Osteocyte (in vitro differentiated cells): ENCODE measurements around the gene WDR70. TPM values are rescaled to one million over a fixed set of nuclear protein-coding genes. Genes with fewer than 3 reads are reported as not detected.
A peak's percentile ranks its signal among the peaks of the same experiment; 100 is the strongest.

Experiments
- DNase-seq: peaks from one replicate; pipeline ENCODE4 v3.0.0; 2021; ENCODE audit warnings: mixed read lengths; ENCODE audit not compliant: unreplicated experiment; ENCODE audit errors: extremely low spot score
- H3K27ac Mint-ChIP-seq: one replicate; pipeline ENCODE4 v1.8.0; 2021; ENCODE audit warnings: mild to moderate bottlenecking, mixed read lengths; ENCODE audit not compliant: unreplicated experiment
- H3K27me3 Mint-ChIP-seq: one replicate; pipeline ENCODE4 v1.8.0; 2021; ENCODE audit warnings: mixed read lengths; ENCODE audit not compliant: unreplicated experiment
- H3K36me3 Mint-ChIP-seq: one replicate; pipeline ENCODE4 v1.8.0; 2021; ENCODE audit warnings: mixed read lengths; ENCODE audit not compliant: unreplicated experiment
- H3K4me1 Mint-ChIP-seq: one replicate; pipeline ENCODE4 v1.8.0; 2021; ENCODE audit warnings: mixed read lengths; ENCODE audit not compliant: unreplicated experiment
- H3K4me3 Mint-ChIP-seq: one replicate; pipeline ENCODE4 v1.8.0; 2021; ENCODE audit warnings: mild to moderate bottlenecking, moderate library complexity, mixed read lengths; ENCODE audit not compliant: unreplicated experiment
- H3K9me3 Mint-ChIP-seq: one replicate; pipeline ENCODE4 v1.8.0; 2021; ENCODE audit warnings: mixed read lengths; ENCODE audit not compliant: unreplicated experiment
- total RNA-seq: library from RNA; stranded (reverse); gene quantifications from 2 replicates; pipeline ENCODE4 v1.2.1, GENCODE V29; 2021
- TF ChIP-seq, protein P1 (sequence below): fragments of 200-600 bp; sonication (generic); IDR thresholded peaks from 2 replicates; pipeline ENCODE4 v1.5.0; 2021; ENCODE audit warnings: antibody characterized with exemption, mild to moderate bottlenecking, moderate library complexity

Gene WDR70
- total RNA-seq, 1 donor from 2014 or later: 35.4 TPM

DNA sequence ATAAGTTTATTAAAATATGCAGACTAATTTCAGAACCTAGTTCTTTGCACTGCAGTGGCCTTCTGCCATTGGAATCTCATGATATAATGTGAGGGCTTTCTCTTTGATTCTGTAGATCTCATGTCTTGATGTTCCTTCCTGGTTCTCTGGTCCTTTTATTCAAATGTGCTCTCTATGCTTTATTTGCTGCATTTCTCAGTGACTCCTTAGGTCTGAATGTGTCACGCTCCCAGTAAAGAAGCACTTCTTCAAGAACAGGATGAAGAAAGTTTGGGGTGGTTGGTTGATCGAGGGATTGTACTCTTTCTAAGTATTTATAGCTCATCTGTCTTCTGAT lies 338.1 kb downstream of the WDR70 start:
- Mint-ChIP-seq H3K36me3 (peaks cover 7% of the 10 kb centered on the region), H3K27ac (peak overlapping the region; percentile 8), H3K9me3 (no peaks in the 10 kb centered on the region), H3K27me3 (no peaks in the 10 kb centered on the region), H3K4me3 (no peak overlapping the region), H3K4me1 (peaks cover 21% of the 10 kb centered on the region)
- DNase-seq: no peak
- TF ChIP-seq, protein P1, sequence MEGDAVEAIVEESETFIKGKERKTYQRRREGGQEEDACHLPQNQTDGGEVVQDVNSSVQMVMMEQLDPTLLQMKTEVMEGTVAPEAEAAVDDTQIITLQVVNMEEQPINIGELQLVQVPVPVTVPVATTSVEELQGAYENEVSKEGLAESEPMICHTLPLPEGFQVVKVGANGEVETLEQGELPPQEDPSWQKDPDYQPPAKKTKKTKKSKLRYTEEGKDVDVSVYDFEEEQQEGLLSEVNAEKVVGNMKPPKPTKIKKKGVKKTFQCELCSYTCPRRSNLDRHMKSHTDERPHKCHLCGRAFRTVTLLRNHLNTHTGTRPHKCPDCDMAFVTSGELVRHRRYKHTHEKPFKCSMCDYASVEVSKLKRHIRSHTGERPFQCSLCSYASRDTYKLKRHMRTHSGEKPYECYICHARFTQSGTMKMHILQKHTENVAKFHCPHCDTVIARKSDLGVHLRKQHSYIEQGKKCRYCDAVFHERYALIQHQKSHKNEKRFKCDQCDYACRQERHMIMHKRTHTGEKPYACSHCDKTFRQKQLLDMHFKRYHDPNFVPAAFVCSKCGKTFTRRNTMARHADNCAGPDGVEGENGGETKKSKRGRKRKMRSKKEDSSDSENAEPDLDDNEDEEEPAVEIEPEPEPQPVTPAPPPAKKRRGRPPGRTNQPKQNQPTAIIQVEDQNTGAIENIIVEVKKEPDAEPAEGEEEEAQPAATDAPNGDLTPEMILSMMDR: no peak

DNA sequence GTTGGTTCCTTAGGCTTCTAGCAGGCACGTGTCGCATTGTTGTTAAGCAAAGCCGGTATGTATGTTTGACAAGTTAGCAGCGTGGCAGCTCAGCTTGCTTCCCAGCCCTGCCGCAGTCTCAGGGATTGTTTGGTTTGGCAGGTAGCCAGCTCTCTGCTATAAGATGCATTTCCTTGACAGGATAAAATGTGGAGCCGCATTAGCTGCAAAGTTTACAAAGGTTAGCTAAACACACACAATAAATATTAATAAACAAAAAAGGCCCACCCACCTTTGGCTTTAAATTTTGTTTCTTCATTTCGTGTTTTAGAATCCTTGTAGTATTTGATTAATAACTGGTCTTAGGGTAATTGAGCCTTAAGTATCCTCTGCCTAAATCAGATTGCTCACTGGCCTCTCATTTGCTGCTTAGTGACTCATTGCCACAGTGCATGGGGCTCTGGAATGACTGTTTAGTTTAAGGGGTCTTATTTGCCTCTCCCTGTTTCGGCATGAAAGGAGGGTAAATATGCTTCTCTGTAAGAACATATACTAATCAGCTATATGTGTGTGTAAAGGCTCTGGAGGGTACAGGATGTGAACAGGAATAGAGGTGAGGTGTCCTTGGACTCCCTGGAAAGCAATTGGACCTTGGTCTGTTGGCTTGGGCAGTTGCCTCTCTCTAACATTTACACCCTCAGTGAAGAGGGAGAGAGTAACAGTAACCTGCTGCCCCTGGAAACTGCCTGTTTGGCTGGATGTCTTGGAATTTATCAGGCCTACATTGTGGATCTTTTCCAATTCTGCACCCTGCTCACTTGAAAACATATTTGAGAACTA lies 338.7 kb downstream of the WDR70 start:
- Mint-ChIP-seq H3K4me3 (no peak overlapping the region), H3K4me1 (peaks cover 24% of the 10 kb centered on the region), H3K27me3 (no peaks in the 10 kb centered on the region), H3K9me3 (no peaks in the 10 kb centered on the region), H3K27ac (peak overlapping the region; percentile 54), H3K36me3 (peaks cover 7% of the 10 kb centered on the region)
- DNase-seq: peak; percentile 88
- TF ChIP-seq, protein P1: no peak

DNA sequence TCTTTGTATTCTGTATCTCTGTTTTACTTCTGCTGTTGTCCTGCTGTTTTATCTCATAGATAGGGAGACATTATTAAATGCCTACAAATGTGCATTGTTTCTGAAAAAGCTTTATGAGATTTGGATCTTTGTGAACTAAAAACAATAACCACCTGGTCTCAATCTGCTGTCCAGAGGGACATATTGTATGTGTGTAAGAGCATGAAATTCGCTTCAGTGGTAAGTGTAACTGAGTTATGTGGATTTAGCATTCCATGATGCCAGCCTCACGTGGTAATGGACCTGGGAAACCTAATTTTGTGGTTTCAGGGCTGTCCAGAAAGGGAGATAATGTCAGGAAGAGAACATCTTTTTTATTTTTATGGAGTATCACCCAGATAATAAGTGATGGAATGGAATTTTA lies 341.4 kb downstream of the WDR70 start:
- Mint-ChIP-seq H3K27me3 (no peaks in the 10 kb centered on the region), H3K4me1 (peaks cover 34% of the 10 kb centered on the region), H3K27ac (no peak overlapping the region), H3K4me3 (no peak overlapping the region), H3K9me3 (no peaks in the 10 kb centered on the region), H3K36me3 (peaks cover 7% of the 10 kb centered on the region)
- no peak for DNase-seq
- TF ChIP-seq, protein P1: no peak

DNA sequence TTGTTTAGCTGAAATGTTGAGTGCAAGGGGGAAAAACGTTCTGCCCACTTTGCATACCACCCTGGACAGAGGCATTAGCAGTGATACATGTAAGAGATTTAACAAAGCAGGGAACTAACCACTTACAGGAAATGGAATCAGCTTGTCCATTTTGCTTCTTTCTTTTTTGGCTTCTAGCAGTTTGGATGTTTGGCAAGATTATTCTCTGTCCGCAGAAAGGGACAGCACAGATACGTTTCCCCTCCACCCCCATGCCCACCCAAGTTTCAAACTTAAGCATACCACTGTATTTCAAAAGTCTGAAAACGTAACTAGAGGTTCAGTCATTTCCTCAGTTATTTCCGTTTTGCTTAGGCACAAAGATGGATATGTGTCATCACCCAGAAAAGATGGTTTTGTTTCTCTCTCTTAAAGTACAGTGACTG lies 342.3 kb downstream of the WDR70 start:
- H3K4me1 Mint-ChIP-seq: peaks cover 34% of the 10 kb centered on the region
- H3K27me3 Mint-ChIP-seq: no peaks in the 10 kb centered on the region
- TF ChIP-seq, protein P1: no peak
- H3K9me3 Mint-ChIP-seq: no peaks in the 10 kb centered on the region
- H3K36me3 Mint-ChIP-seq: peaks cover 14% of the 10 kb centered on the region
- DNase-seq: no peak
- H3K4me3 Mint-ChIP-seq: no peak overlapping the region
- no peak overlapping the region for H3K27ac Mint-ChIP-seq

DNA sequence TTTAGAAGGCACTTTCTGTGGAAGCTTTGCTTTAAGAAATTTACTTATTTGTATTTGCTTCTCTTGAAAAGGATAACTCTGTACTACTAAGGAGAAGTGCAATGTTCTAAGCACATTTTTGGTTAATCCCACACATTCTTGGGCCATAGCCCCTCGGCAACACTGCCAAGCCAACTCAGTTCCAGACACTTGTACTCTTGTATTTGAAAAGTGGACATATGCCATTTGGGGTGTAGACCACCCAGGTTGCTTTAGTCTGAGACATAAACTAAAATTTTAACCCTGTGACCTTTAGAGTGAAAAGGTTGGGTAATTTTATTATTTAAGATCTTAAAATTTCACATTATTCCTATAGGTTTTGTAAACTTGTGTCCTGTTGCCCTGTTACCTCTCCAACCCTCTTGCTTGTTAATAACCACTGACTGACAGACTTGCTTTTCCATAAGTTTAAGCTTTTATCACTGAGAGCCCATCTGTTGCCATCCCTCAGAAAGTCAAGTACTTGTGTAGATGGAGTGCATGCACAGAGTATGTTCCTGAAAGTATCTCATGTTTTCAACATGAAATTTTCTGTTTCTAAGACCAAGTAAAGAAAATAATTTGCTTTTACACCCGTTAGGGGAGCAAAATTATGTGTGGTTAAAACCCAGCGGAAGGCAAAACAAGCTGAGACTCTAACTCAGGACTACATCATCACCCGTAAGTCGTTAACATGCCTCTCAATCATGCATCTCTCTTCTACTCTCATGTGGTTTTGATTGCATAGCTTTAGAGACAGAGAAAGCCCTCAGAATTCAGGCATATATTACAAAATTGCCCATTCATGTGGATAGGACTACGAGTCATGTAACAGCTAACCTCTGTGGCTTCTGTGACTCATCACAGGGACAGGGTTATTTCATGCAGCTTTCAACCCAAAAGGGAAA lies 343.4 kb downstream of the WDR70 start:
- TF ChIP-seq, protein P1: no peak
- Mint-ChIP-seq H3K4me1 (peaks cover 25% of the 10 kb centered on the region), H3K36me3 (peaks cover 24% of the 10 kb centered on the region), H3K4me3 (no peak overlapping the region), H3K9me3 (no peaks in the 10 kb centered on the region), H3K27me3 (no peaks in the 10 kb centered on the region), H3K27ac (no peak overlapping the region)
- DNase-seq: no peak
